ENCODE measurements around the gene PARN. TPM values are rescaled to one million over a fixed set of nuclear protein-coding genes. Genes with fewer than 3 reads are reported as not detected.
A peak's percentile ranks its signal among the peaks of the same experiment; 100 is the strongest.

Gene PARN
- polyA plus RNA-seq, 1 donor, result 16.3 TPM

- no peak for DNase-seq
These were observed 132.6 kb downstream of the PARN start for GRCh38 chr16:14497245-14498082.

- DNase-seq, result no peak
These were observed 133.3 kb downstream of the PARN start for GRCh38 chr16:14496786-14497185.

GRCh38 chr16:14496047-14496770 lies 133.9 kb downstream of the PARN start:
- no peak for DNase-seq

GRCh38 chr16:14495213-14496046 lies 134.6 kb downstream of the PARN start:
- no peak for DNase-seq

GRCh38 chr16:14494396-14494966 lies 135.6 kb downstream of the PARN start:
- DNase-seq, result no peak

- no peak for DNase-seq
These were observed 136.3 kb downstream of the PARN start for GRCh38 chr16:14493791-14494190.

GRCh38 chr16:14492614-14493013 lies 137.4 kb downstream of the PARN start:
- no peak for DNase-seq

- DNase-seq, result no peak
These were observed 138.1 kb downstream of the PARN start for GRCh38 chr16:14491861-14492529.

- DNase-seq, result no peak
These were observed 139.8 kb downstream of the PARN start for GRCh38 chr16:14490235-14490634.

GRCh38 chr16:14489460-14489859 lies 140.6 kb downstream of the PARN start:
- no peak for DNase-seq

GRCh38 chr16:14487579-14487978 lies 142.5 kb downstream of the PARN start:
- DNase-seq, result no peak

- peak; percentile 67 for DNase-seq
These were observed 143.3 kb downstream of the PARN start for GRCh38 chr16:14486520-14487303.

GRCh38 chr16:14485811-14486519 lies 144.1 kb downstream of the PARN start:
- DNase-seq, result no peak

- no peak for DNase-seq
These were observed 144.9 kb downstream of the PARN start for GRCh38 chr16:14485121-14485551.

GRCh38 chr16:14483819-14484385 lies 146.2 kb downstream of the PARN start:
- no peak for DNase-seq

GRCh38 chr16:14476183-14476582 lies 153.9 kb downstream of the PARN start:
- DNase-seq, result no peak

GRCh38 chr16:14475370-14476139 lies 154.5 kb downstream of the PARN start:
- DNase-seq, result no peak

GRCh38 chr16:14473488-14473887 lies 156.6 kb downstream of the PARN start:
- DNase-seq, result no peak

- no peak for DNase-seq
These were observed 157.7 kb downstream of the PARN start for GRCh38 chr16:14472357-14472756.
